ENCODE results near the gene CLCN7.

CLCN7 gene, protein sequence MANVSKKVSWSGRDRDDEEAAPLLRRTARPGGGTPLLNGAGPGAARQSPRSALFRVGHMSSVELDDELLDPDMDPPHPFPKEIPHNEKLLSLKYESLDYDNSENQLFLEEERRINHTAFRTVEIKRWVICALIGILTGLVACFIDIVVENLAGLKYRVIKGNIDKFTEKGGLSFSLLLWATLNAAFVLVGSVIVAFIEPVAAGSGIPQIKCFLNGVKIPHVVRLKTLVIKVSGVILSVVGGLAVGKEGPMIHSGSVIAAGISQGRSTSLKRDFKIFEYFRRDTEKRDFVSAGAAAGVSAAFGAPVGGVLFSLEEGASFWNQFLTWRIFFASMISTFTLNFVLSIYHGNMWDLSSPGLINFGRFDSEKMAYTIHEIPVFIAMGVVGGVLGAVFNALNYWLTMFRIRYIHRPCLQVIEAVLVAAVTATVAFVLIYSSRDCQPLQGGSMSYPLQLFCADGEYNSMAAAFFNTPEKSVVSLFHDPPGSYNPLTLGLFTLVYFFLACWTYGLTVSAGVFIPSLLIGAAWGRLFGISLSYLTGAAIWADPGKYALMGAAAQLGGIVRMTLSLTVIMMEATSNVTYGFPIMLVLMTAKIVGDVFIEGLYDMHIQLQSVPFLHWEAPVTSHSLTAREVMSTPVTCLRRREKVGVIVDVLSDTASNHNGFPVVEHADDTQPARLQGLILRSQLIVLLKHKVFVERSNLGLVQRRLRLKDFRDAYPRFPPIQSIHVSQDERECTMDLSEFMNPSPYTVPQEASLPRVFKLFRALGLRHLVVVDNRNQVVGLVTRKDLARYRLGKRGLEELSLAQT

DNA sequence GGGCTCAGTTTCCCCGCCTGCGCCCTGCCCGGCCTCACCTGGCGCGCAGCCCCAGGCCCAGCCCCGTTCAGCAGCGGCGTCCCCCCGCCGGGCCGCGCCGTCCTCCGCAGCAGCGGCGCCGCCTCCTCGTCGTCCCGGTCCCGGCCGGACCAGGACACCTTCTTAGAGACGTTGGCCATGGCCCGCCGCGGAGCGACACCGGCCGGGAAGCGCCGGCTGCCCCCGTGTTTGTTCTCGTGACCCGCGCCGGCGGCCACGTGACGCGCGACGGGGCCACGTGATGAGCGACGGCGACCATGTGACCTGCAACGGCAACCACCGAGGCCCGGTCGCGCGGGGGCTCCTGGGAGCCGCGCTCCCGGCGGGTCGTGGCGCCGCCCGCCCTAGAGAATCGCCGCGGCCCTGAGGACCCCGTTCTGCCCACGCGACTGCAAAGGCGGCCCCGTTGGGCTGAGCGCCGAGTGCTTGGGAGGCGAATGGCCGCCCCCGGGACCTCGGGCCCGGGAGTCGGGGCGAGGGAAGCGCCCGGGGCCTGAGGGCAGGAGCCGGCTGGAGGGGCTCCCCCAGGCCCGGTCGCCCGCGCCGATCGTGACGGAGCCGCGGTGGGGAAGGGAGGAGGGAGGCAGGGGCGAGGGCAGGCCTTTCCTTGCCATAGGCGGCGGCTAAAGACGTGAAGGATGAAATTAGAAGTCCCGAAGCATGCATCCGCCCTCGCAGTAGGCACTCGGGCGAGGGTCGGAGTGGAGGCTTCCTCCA, at the start of gene CLCN7:
Gene CLCN7, minus strand, starts transcription at position 233 of the 756 bp plus-strand sequence. Its CDS starts 54 bp downstream, at position 179.
- peak; percentile 72 to 82 for DNase-seq (ENCODE audit: low read depth in 2 of 2)

DNA sequence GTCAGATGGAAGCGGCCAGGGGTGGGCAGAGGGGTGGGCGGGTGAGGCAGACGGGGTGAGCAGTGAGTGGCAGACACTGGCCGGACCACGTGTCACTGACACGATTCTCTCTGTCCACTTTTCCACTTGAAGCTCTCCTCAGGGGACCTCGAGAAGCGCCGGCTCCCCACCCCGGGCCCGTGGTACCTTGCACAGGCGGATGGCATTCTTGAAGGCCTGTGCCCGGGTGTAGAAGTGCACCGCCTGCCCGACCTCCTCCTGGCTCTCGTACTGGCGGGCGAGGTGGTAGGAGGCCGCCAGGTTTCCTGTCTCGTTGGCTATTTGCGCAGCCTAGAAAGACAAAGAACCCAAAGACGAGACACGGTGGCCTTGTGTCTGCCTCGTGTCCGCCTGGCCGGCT, 49.5 kb upstream of the CLCN7 start:
- no peak for DNase-seq (ENCODE audit: low read depth in 2 of 2)

DNA sequence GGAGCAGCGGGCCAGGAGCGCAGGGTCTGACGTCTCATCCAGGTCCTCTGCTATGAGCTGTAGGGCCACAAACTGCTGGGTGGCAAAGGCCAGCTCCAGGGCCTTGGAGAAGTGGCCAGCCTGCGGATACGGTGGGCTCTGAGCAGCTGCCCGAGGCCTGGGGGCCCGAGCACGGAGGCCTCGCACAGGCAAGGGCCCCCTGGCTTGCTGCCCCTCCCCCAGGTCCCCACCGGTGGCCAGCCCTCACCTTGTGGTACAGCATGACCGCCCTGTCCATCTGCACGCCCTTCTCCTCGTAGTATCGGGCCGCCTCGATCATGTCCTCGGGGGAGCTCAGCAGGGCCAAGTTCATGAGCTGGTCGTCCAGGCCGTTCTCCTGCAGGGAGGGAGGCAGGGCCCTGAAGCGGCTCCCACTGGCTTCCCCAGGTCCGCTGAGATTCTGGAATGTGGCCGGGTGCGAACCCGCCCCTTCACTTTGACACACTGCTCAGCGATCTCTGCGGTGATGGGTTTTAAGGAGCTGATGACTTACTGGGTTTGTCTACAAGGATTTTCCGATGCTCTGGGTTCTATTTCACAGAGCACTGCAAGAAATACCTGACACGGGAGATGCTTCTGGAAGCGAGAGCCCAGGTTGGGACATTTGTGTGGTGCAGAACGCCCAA, 48.9 kb upstream of the CLCN7 start:
- no peak for DNase-seq (ENCODE audit: low read depth in 2 of 2)

DNA sequence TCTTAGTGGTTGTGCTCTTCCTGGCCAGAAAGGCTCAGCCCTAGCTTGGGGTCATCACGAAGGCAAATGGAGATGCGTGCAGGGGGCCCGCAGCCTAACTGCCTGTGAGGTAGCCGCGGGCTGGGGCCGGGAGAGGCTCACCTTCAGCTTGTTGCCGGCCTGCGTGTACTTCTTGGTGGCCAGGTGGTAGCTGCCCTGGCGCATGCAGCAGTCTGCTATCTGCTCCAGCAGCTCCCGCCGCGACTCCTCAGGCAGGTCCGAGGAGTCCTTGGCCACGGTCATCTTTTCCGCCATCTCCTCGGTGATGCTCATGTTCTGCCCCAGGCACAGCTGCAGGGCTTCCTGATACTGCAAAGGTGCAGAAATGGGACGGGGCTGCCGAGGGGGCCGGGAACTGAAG, 45.6 kb upstream of the CLCN7 start:
- DNase-seq (ENCODE audit: low read depth in 2 of 2), result no peak

DNA sequence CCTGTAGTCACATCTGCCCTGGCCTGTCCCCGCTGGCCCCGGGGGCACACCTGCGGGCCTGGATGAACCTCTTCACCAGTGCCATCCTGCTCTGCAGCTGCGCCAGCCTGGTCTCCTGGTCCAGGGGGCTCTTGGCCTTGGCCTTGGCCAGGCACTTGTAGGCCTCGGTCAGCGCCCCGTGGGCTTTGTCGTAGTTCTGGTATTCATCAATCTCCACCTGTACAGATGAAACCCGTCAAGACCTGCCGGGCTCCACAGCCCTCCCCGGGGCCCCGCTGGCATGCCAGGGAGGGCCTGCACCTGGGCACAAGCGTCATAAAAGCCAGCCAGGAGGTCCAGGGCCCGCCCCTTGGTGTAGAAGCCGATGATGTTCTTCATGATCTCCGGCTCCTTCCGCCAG, 45.0 kb upstream of the CLCN7 start:
- DNase-seq (ENCODE audit: low read depth in 2 of 2), result no peak

DNA sequence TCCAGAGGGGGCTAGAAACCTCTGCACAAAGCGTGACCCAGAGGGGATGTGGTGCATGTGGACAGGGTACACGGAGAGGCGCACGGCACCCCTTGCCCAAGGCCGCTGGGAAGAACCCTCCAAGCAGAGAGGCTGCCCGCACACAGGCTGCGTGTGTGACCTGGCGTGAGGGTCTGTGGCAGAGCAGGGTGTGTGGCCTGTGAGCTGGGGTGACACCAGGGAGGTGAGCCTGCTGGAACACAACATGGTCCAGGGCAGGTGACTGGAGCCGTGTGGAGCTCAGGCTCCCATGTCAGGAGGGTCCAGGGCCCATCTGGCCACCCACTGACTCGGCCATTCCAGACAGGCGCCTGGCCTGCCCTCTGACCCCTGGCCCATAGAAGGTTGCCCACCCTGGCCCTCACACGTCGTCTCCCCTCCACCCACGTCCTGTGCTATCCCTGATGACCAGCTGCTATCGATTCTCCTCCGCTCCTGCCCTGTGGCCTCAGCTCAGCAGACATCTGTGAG, 43.9 kb upstream of the CLCN7 start:
- DNase-seq (ENCODE audit: low read depth in 2 of 2), result no peak

DNA sequence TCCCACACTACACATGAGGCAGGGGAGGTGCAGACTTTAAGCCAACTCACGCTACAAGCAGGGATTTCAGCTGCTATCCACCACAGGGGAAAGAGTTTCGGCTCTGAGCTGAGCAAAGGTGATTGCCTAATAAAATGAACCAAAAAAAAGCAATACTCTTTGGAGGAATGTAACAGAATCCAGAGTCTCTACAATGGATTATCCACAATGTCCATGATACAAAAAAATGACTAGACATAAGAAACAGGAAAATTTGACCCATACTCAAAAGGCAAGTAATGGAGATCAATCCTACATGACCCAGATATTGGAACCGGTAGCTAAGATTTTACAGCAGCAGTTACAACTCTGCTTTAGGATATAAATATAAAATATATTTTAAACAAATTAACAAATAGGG, 39.7 kb upstream of the CLCN7 start:
- no peak for DNase-seq (ENCODE audit: low read depth in 2 of 2)

DNA sequence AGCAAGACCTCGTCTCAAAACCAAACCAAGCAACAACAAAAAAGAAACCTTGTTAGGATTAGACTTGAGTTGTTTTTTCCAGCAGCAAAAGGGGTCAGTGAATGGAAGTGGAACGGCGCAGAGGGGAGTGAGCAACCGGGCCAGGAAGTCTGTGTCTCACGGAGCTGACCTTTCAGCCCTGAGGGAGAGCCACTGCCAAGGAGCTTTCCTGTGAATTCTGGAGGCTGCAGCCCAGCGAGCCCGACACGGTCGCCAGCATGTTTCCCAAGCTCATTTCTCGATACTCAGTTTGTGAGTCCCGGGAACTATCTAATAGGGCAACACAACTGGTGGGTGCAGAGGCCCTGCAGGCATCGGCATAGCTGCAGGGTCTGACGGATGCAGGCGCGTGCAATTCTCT, 37.9 kb upstream of the CLCN7 start:
- DNase-seq (ENCODE audit: low read depth in 2 of 2), result no peak

DNA sequence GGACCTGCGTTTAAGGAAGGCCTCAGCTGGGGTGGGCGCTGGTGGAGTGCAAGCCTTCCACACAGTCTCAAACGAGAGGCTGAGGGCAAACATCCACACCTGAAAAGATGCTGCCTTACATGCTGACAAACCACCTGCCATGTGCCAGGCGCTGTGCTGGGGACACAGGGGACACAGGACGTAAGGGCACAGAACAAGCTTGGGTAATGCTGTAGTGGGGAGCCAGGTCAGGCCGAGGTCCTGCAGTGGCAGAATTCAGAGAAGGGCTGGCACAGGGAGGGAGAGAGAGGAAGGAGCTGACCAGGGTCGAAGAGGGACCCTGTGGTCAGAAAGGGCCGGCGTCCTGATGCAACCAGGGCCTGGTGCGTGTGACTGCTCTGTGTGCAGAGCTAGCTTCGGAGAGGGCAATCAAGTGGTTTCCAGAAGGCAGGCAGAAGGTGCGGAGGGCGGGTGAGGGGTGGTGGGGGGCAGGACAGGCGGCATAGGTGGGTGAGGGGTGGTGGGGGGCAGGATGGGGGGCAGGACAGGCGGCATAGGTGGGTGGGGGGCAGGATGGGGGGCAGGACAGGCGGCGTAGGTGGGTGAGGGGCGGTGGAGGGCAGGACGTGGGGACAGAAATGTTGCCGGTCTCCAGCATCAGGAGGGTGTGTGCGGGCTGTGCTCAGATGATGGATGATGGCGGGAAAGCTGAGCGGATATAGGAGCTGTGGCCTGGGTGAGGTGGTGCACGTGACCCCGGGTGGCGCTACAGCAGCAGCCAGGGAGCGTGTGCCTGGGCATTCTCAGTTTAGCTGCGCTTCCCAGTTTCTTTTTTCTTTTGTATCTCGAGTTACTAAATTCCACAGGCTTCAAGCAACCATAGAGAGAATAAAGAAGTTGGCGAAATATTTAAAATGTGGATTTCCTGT, 37.1 kb upstream of the CLCN7 start:
- DNase-seq (ENCODE audit: low read depth in 2 of 2), result no peak

DNA sequence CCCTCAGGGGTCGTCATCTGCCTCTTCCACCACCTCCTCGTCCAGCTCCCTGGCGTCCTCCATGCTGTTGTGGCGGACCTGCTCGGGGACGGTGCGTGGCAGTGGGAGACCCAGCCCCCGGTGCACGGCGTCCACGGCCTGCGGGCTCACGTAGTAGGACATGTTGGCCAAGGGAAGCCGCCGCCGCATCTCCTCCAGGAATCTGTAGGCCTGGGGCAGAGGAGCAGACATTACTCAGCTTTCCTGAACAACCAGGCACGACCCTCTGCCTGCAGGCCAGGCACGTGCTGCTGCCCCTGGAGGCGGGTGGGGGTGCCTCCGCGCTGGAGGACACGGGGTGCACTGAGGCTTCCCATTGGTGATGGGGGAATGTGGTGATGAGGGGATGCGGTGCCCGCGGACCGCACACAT, 36.1 kb upstream of the CLCN7 start:
- DNase-seq (ENCODE audit: low read depth in 2 of 2), result no peak

DNA sequence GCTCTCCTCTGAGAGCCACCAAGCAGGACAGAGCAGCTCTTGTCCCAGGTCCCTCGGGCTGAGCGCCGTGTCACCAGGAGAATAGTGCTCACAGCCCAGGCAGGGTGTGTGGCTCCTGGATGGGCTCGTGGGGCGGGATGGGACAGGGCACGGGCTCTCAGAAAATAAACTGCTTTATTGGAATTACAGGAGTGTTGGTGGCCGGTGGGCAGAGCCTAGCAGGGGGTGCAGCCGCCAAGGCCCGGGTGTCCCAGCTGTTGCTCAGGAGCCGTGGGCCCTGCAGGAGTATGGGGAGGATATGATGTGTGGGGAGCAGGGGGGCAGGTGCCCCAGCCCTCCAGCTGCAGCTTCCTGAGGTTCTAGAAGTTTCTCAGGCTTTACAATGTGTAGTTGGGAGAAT, 35.4 kb upstream of the CLCN7 start:
- DNase-seq (ENCODE audit: low read depth in 2 of 2), result no peak

DNA sequence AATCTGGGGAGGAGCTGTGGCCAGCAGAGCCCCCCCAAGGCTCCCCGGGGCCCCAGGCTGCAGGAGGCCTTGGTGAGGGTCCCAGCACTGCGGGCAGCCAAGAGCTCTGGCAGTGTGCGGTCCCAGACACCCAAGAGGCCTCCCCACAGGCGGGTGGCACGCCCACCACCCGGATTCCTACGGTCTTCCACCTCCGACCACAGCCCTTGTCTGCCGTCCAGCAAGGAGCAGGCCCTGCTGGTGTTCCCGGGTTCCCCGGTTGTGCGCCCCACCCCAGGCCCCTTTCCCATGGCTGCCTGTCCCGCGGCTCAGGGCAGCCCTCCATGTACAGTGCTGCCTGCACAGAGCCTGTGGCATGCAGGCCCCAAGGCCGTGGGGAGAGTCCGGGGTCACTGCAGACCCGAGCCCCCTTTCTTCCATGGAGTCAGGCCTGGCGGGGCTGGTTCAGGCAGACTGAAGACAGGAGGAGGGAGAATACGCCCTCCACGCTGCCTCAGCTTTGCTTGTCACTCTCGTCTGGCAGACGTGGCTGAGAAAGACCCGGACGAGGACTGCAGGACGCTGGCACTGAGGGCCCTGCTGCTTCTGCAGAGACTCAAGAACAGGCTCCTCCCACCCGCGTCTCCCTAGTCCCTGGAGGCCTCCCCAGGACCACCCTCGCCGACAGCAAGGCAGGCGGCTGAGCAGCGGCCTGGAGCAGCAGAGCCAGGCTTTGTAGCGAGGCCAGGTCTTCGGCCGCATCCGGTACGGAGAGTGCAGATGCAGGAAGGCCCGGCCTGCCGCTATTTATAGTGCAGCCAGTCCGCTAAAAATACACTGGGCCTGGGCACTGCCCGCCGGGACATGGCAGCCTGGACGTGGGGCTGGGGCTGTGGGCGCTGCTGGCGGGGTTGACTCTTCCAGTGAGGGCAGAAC, 34.7 kb upstream of the CLCN7 start:
- DNase-seq (ENCODE audit: low read depth in 2 of 2), result no peak

DNA sequence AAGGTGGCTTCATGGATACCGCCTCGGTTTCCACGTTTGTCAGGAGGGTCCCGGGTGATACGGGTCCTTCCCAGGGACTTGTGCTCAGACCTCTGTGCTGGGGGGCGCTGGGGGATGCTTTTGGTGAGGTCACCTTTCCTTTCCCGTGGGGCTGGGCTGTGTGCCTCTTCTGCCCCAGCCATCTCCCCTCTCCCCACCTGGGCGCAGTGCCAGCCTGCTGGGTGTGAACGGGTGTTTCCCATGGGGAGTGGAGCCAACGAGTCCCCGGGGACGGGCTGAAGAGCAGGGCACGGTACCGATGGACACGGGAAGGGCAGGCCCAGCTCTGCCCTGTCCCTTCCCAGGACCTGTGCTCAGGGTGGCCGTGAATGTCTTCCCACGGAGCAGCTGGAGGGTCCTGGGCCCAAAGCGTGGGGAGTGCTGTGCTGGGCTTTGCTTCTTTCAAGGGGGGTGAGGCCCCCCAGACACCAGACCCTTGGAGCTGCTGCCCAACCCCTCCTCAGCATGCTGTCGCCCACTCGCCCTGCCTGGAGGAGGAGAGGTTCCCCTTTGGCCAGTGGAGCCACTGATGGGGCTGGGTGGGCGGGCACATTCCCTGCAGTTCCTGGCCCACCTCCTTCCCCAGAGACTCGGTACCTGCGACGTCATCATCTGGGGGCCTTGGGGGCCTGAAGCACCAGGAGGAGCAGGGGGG, 33.8 kb upstream of the CLCN7 start:
- DNase-seq (ENCODE audit: low read depth in 2 of 2), result no peak

DNA sequence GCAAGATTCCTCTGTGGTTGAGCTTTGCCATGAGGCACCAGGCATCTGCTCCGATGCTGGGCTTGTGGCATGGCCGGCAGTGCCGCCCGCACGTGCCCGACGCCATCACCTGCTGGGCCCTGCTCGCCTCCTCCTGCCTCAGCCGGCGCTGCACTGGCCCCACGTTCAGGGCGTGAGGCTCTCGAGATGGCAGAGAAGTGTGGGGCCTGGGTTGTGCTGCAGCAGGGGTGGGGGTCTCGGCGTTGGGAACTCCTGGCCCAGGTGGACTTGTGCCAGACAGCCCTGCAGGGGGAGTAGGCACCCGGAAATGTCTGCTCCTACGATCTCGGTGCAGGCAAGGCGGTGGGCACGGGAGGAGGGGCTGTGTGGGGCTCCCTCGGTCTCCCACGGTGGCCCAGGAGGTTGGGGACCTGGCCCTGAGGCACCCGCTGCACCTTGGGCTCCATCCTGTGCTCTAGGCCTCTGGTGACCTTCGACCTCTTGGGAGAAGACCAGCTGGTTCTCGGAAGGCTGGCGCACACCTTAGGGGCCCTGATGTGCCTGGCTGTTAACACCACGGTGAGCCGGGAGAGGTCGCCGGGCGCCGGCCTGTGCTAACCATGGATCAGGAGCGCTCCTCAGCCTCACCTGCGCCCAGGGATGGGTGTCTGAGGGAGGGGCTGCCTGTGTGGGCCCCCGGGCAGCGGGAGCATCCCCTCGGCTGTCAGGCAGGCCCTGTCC, 31.8 kb upstream of the CLCN7 start:
- DNase-seq (ENCODE audit: low read depth in 2 of 2), result no peak

DNA sequence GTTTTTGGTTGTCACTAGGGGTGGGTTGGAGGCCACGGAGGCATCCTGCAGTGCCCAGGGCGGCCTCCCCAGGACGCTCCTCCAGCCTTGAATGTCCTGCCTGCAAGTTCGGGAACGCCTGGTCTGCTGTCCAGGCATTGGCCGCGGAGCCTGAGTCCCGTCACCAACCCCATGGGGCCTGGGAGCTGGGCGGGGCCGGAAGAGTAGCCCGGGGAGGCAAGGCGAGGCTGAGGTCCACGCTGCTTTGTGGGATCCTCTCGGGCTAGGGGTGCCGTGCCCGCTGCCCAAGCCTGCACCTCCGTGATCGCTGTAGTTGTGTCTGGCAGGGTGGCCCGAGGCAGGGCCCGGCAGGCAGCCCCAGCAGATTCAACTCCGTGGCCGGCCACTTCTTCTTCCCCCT, 31.1 kb upstream of the CLCN7 start:
- no peak for DNase-seq (ENCODE audit: low read depth in 2 of 2)

DNA sequence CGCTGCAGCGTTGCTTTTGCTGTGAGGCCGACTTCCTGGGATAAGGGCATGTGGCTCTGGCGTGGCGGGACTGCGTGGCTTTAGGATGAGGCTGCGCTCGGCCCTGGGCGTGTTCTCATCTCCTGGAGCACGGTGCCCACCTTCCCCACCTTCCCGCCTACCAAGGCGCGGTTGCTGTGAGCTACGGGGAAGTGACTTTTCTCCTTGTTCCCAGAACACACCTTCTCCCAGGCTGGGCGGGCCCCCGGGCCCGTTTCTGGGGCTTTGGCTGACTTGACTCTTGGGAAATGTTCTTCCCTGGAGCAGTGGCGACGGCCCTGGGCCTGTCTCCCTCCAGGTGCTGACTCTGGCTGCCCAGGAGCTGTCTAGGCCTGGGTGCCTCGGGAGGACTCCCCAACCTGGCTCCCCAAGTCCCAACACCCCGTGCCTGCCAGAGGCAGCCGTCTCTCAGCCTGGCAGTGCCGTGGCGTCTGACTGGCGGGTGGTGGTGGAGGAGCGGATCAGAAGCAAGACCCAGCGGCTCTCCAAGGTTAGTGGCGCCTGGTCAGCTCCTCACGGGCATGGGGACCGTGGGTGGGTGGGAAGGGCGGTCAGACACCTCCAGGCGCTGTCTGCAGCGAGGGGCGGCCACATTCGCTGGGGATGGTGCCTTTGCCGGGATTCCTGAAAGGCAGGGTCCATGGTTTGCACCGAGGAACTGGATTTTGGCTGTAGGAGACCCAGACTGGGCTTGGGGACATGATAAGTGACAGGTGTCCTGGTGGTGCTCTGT, 30.4 kb upstream of the CLCN7 start:
- no peak for DNase-seq (ENCODE audit: low read depth in 2 of 2)
